Fibroblast of villous mesenchyme (primary cell): ENCODE results near the gene SLC44A1. TPM values are rescaled to one million over a fixed set of nuclear protein-coding genes. Genes with fewer than 3 reads are reported as not detected.

Source experiments
- DNase-seq: peaks from one replicate; pipeline ENCODE4 v3.0.0-alpha.2; 2010; ENCODE audit warnings: low read depth
- H3K4me3 ChIP-seq: 2 replicates; pipeline ENCODE4 v1.5.1; 2011; ENCODE audit warnings: low read depth, mild to moderate bottlenecking, low read length
- CTCF ChIP-seq: IDR thresholded peaks from 2 replicates; pipeline ENCODE4 v1.5.1; 2012; ENCODE audit warnings: low read depth, mild to moderate bottlenecking, low read length; ENCODE audit not compliant: insufficient read depth
- total RNA-seq: library from RNA; depleted of rRNA; stranded (reverse); fragments of >200 nt; gene quantifications from 2 replicates; pipeline ENCODE4 v1.2.3, GENCODE V29; 2012

SLC44A1 gene
- total RNA-seq, 1 donor = 37.1 TPM

DNA sequence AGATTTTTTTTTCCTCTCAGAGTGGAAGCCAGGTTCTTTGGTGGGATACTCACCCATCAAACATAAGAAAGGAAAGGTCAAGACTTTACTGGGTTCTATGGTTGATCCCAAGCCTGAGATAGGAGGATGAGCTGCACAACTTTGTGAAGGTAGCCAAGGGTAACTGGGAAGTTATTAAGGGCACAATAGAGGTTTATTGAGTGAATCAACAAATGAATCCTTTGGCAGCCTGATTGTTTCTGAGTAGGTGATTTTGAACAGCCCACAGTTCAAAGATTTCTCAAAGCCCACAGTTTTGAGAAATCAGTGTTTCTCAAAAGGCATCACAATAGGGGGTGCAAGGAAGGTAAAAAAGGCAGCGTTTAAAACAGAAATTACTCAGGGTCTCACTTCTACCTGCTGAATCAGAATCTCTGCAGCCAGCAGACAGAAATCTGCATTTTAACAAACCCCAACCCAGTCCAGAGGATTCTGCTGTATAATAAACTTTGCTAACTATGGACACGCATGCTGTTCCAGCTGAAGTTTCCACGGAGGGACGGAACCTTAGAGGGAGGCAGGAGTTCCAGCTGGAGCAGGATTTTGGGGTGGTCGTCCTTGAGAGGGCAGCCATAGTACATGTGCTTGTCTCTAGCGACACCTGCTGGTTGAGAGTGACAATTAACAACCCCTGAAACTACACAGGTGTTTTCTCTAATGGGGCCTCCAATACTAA lies 170.7 kb downstream of the SLC44A1 start:
- peak; percentile 83 for TF ChIP-seq CTCF
- H3K4me3 ChIP-seq = no peak overlapping the region
- DNase-seq = peak; percentile 60

- no peak overlapping the region for H3K4me3 ChIP-seq
- TF ChIP-seq CTCF = no peak
- no peak for DNase-seq
Observed at GRCh38 chr9:105415662-105415980, 171.2 kb downstream of the SLC44A1 start.

DNA sequence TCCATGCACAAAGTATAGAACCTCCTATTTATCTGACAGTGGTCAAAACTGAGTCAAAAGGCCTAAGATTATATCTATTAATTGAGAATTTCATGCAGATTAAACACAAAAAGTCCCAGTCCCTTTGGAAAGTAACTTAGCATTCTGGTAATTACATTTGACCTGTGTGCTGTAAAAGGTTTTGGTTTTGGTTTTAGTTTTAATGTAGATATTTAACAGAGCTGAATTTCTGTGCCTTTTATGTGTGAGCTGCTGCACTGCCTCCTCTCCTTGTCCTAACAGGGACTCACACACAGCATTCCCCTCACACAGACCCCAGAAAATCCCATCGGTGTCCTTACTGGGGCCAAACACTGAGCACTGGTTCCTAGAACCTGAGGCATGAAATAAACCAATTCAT lies 172.4 kb downstream of the SLC44A1 start:
- TF ChIP-seq CTCF = no peak
- no peak overlapping the region for H3K4me3 ChIP-seq
- no peak for DNase-seq

DNA sequence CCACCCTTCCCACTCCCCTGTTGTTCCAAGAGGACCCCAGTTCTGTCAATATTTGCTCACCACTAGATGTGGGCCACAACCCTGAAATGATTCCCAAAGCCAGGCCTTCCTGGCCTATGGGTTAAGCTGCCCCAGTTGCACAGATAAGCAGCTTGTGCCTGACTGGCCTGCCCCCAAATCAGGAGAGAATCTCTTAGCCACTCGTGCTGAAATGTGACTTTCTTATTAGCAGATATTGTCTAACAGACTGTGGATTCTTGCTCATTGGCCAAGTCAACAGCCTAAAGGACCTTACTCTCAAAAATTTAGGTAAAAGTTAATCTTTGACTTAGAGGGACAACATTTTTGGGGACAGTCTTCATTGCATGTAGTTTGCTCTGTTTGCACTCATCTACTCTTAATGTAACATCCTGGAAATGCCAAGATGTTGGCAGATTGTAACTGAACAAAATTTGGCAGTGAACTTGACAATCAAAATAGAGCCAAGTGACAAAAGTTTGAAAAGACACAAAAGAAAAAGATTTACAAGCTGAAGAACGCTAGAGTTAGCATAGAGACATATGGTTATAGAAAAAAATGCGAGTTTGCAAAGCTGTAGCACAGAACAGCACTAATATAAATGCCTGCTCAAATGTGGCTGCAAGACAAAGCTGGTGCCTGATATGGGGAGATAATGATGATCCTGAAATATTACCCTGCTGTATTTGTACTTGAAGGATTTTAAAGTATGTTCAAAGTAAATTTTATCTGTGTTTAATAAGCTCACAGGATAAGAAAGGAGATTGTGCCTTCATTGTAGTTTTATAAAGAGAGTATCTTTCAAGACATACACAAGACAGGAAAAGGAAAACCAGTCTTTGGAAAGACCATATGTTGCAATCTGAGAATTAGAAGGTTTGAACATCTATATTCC lies 174.4 kb downstream of the SLC44A1 start:
- H3K4me3 ChIP-seq = no peak overlapping the region
- TF ChIP-seq CTCF = no peak
- DNase-seq = no peak

DNA sequence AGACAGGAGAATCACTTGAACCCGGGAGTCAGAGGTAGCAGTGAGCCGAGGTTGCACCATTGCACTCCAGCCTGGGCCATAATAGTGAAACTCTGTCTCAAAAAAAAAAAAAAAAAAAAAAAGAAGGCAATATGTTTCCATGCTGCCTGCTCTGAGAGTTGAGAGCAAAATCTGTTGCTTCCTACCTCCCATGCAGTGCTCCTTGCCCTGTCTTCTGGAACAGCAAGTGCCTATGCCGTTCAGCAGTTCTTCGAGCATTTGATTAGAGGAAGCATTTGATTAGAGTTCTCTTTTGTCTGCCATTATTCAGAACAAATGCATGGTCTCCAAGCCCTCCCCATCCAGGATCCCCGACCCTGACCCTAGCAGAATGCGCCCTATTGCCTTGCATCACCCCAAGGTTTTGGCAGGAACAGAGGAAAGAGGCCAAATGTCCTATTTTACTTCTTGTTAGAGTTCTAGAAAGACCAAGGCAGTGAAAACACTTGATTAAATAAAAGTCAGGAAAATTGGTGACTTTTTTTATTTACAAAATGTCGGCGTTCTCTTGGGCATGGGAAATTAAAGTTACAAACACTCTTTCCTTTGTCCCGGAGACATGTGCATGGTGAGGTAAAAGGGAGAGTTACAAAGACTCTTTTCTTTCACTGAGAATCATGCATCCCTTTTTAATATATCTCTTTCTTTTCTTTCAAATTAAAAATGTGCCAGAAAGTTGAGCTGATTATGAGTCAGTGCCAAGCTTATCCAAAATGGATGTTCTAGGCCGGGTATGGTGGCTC lies 175.6 kb downstream of the SLC44A1 start:
- no peak for TF ChIP-seq CTCF
- DNase-seq = no peak
- no peak overlapping the region for H3K4me3 ChIP-seq

DNA sequence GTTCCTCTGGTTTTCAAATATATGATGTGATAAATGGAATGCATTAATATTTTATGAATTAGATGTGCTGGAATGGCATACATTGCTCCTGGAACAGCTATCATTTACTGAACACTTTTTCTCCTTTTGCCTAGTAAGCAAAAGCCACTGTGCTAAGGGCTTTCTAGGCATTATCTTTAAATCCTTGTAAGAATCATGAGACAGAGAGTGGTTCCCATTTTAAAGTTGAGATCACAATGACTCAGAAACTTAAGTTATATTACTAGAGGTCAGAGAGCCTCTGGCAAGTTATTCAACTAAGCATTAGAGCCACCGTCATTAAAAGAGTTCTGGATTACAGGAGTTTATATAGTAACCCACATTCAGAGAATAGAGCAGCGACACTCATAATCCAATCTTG lies 176.7 kb downstream of the SLC44A1 start:
- no peak for DNase-seq
- no peak for TF ChIP-seq CTCF
- no peak overlapping the region for H3K4me3 ChIP-seq
